Measurements from ENCODE around the gene CCDC107. TPM values are rescaled to one million over a fixed set of nuclear protein-coding genes. Genes with fewer than 3 reads are reported as not detected.

Gene CCDC107
- total and polyA plus RNA-seq, 7 donors: 15.4 to 49.4 (median 27.9) TPM

DNA sequence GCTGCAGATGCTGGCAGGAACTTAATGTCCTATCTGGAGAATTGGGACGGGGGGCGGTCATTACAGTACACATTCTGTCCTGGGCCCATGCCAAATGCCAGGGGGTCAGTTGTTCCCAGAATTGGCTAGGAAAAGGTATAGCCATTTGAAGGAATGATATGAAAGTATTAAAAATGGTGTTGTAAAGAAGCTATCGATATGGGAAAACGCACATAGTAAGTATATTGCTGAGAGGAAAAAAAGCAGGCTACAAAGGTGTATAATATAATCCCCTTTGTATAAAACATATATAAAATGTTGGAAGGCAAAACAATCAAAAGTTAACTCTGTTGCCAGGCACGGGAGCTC, 7.4 kb downstream of the CCDC107 start:
- Histone ChIP-seq H3K27ac (peak overlapping the region; percentile 61), H3K36me3 (ENCODE audit: insufficient read depth in 1 of 2, low read depth in 1 of 2) (peaks cover 0 to 10% of the 10 kb centered on the region in 2 donors), H3K4me3 (peak overlapping the region; percentile 67), H3K27me3 (ENCODE audit: insufficient read depth in 3 of 3, low read length in 2 of 3) (no peaks in the 10 kb centered on the region), H3K4me1 (peaks cover 17% of the 10 kb centered on the region), H3K9me3 (no peaks in the 10 kb centered on the region)
- intact Hi-C loops (cut with DNase I): no loop called here
- ATAC-seq (no peak), DNase-seq (no peak)
- WGBS, 3 donors: 29 to 33% (median 31%) methylated on average over 5 of the region's 5 CpGs
- TF ChIP-seq, protein P1, sequence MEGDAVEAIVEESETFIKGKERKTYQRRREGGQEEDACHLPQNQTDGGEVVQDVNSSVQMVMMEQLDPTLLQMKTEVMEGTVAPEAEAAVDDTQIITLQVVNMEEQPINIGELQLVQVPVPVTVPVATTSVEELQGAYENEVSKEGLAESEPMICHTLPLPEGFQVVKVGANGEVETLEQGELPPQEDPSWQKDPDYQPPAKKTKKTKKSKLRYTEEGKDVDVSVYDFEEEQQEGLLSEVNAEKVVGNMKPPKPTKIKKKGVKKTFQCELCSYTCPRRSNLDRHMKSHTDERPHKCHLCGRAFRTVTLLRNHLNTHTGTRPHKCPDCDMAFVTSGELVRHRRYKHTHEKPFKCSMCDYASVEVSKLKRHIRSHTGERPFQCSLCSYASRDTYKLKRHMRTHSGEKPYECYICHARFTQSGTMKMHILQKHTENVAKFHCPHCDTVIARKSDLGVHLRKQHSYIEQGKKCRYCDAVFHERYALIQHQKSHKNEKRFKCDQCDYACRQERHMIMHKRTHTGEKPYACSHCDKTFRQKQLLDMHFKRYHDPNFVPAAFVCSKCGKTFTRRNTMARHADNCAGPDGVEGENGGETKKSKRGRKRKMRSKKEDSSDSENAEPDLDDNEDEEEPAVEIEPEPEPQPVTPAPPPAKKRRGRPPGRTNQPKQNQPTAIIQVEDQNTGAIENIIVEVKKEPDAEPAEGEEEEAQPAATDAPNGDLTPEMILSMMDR (IDR thresholded peaks at IDR 0.05): no peak

DNA sequence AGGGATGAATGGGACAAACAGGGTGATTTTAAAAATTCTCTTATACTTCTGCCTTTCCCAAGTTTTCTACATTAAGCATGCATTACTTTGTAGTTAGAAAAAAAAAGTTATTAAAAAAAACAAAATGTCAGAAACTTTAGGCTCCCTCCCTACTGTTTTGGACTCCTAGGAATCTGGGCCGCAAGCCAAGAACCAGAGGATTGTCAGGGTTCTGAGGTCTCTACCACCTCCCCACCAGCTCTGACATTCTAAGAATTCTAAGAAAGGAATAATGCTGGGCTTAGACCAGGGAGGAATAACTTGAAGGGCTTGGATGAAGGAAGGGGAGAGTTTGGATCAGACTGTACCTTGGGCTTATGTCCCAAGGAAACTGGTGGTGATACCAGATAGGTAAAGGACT, 8.0 kb downstream of the CCDC107 start:
- TF ChIP-seq, protein P1 (IDR thresholded peaks at IDR 0.05): no peak
- H3K36me3 ChIP-seq (ENCODE audit: insufficient read depth in 1 of 2, low read depth in 1 of 2): peaks cover 0 to 4% of the 10 kb centered on the region in 2 donors
- ATAC-seq (no peak), DNase-seq (no peak)
- peaks cover 11% of the 10 kb centered on the region for H3K4me1 ChIP-seq
- H3K27me3 ChIP-seq (ENCODE audit: insufficient read depth in 3 of 3, low read length in 2 of 3): no peaks in the 10 kb centered on the region
- H3K9me3 ChIP-seq: no peaks in the 10 kb centered on the region
- intact Hi-C loops (cut with DNase I): no loop called here
- H3K27ac ChIP-seq: no peak overlapping the region
- WGBS, 3 donors: 57 to 81% (median 76%) methylated on average over 1 of the region's 1 CpG
- H3K4me3 ChIP-seq: no peak overlapping the region

DNA sequence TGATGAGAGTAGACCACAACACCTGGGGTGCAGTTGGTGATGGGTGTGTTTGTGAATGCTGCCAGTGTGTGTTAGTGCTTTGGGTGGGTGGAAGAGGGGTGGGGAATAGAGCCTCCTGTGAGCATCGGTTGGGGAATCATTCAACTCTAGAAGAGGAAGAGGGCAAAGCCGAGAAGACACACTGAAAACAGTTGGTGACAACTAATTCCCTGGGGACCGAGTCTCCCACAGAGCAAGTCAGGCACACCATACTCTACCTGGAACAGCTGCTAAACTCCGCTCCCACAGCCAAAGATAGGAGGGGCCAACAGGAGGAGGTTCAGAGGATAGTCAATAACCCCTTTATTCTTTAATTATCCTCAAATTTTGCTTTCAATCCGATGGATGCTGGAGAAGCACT, 8.5 kb downstream of the CCDC107 start:
- Histone ChIP-seq H3K27ac (no peak overlapping the region), H3K27me3 (ENCODE audit: insufficient read depth in 3 of 3, low read length in 2 of 3) (no peaks in the 10 kb centered on the region), H3K36me3 (ENCODE audit: insufficient read depth in 1 of 2, low read depth in 1 of 2) (no peaks in the 10 kb centered on the region), H3K4me1 (peaks cover 8% of the 10 kb centered on the region), H3K9me3 (no peaks in the 10 kb centered on the region), H3K4me3 (no peak overlapping the region)
- no peak for DNase-seq
- intact Hi-C loops (cut with DNase I): no loop called here
- TF ChIP-seq, protein P1 (IDR thresholded peaks at IDR 0.05): no peak
- no peak for ATAC-seq
- WGBS, 3 donors: 87 to 95% (median 90%) methylated on average over 5 of the region's 5 CpGs

DNA sequence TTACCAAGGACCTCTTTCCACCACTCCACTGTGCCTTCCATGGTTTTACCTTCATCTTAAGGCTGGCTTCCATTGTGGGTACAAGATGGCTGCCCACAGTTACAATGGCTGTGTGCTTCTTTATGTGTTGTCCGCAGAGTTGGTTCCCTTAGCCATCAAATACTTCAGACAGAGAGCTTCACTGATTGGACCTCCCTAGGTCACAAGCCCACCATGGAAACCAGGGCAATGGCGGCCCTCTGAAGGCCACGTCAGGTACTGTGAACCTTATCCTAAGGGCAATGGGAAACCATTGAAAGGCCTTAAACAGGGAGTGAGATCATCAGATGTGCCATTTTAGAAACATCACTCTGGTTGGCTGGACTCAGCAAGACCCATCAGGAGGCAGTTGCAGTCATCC, 9.8 kb downstream of the CCDC107 start:
- H3K27ac ChIP-seq: no peak overlapping the region
- H3K9me3 ChIP-seq: no peaks in the 10 kb centered on the region
- no peak for ATAC-seq
- H3K36me3 ChIP-seq (ENCODE audit: insufficient read depth in 1 of 2, low read depth in 1 of 2): no peaks in the 10 kb centered on the region
- H3K4me3 ChIP-seq: no peak overlapping the region
- H3K27me3 ChIP-seq (ENCODE audit: insufficient read depth in 3 of 3, low read length in 2 of 3): no peaks in the 10 kb centered on the region
- intact Hi-C loops (cut with DNase I): no loop called here
- no peak for DNase-seq
- peaks cover 8% of the 10 kb centered on the region for H3K4me1 ChIP-seq
- 95 to 97% (median 97%) methylated on average over 3 of the region's 3 CpGs for WGBS, 3 donors
- TF ChIP-seq, protein P1 (IDR thresholded peaks at IDR 0.05): no peak

DNA sequence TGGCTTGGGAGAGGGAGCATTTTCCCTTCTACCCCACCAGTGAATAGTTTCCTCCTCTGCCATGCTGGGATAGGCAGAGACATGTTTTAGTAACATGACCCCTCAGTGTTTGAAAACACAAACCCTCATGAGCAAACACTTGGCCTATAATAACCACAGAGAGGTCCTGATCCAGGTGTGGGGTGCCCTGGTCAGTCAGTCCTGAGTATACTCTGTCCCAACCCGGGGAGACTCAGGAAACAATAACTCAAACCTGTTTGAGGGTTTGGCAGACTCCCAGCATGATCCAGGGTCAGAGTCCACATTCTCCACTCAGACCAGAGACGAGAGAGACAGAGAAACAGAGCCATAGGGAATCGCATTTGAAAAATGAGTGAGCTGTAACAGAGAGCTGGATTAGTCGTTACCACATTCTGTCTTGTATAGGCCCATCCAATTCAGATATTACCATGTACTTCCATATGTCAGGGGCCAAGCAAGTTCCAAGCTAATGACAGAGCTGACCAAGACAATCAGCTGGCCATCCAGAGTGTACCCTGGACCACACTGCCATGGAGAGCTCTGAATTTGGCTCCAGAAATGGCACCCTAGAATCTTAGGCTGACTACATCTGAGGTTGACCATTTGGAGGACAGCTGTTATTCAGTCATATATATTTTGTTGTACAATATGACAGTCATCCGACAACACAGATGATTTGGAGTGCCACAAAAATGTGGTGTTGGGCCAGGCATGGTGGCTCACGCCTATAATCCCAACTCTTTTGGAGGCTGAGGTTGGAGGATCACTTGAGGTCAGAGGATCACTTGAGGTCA, 11.4 kb downstream of the CCDC107 start:
- H3K36me3 ChIP-seq (ENCODE audit: insufficient read depth in 1 of 2, low read depth in 1 of 2): no peaks in the 10 kb centered on the region
- no peak for DNase-seq
- intact Hi-C loops (cut with DNase I): no loop called here
- 57 to 70% (median 65%) methylated on average over 6 of the region's 6 CpGs for WGBS, 3 donors
- H3K27me3 ChIP-seq (ENCODE audit: insufficient read depth in 3 of 3, low read length in 2 of 3): no peaks in the 10 kb centered on the region
- no peak for ATAC-seq
- no peaks in the 10 kb centered on the region for H3K9me3 ChIP-seq
- TF ChIP-seq, protein P1 (IDR thresholded peaks at IDR 0.05): no peak
- H3K27ac ChIP-seq: no peak overlapping the region
- no peak overlapping the region for H3K4me3 ChIP-seq
- H3K4me1 ChIP-seq: peaks cover 18% of the 10 kb centered on the region
